HG03060 (cell line): ENCODE measurements around the gene PRDM11.

ENCODE experiments used
- ATAC-seq: cut with Tn5 transposase; IDR thresholded peaks from one replicate; pipeline ENCODE4 v1.9.1; 2021; ENCODE audit warnings: low read depth, moderate number of reproducible peaks; ENCODE audit not compliant: unreplicated experiment

The PRDM11 gene

GRCh38 chr11:45253640-45254039, 107.2 kb downstream of the PRDM11 start:
- ATAC-seq, result no peak

GRCh38 chr11:45254070-45254469, 107.6 kb downstream of the PRDM11 start:
- no peak for ATAC-seq

GRCh38 chr11:45258982-45259530, 112.6 kb downstream of the PRDM11 start:
- no peak for ATAC-seq

GRCh38 chr11:45259592-45259991, 113.2 kb downstream of the PRDM11 start:
- no peak for ATAC-seq

- no peak for ATAC-seq
These were observed 113.6 kb downstream of the PRDM11 start for GRCh38 chr11:45260071-45260470.

- ATAC-seq, result no peak
These were observed 116.5 kb downstream of the PRDM11 start for GRCh38 chr11:45262900-45263299.

- ATAC-seq, result no peak
These were observed 117.3 kb downstream of the PRDM11 start for GRCh38 chr11:45263773-45264172.

- ATAC-seq, result no peak
These were observed 118.5 kb downstream of the PRDM11 start for GRCh38 chr11:45264839-45265515.

GRCh38 chr11:45265969-45266675, 119.7 kb downstream of the PRDM11 start:
- no peak for ATAC-seq

- no peak for ATAC-seq
These were observed 120.2 kb downstream of the PRDM11 start for GRCh38 chr11:45266676-45267020.

- ATAC-seq, result no peak
These were observed 120.6 kb downstream of the PRDM11 start for GRCh38 chr11:45267052-45267451.

GRCh38 chr11:45267652-45268299, 121.3 kb downstream of the PRDM11 start:
- ATAC-seq, result no peak

- no peak for ATAC-seq
These were observed 123.2 kb downstream of the PRDM11 start for GRCh38 chr11:45269678-45270077.

GRCh38 chr11:45270946-45271716, 124.7 kb downstream of the PRDM11 start:
- no peak for ATAC-seq

GRCh38 chr11:45272701-45273100, 126.3 kb downstream of the PRDM11 start:
- ATAC-seq, result no peak

GRCh38 chr11:45273509-45273908, 127.1 kb downstream of the PRDM11 start:
- no peak for ATAC-seq

- ATAC-seq, result no peak
These were observed 127.8 kb downstream of the PRDM11 start for GRCh38 chr11:45274206-45274605.

- ATAC-seq, result no peak
These were observed 129.4 kb downstream of the PRDM11 start for GRCh38 chr11:45275828-45276227.

GRCh38 chr11:45278714-45279113, 132.3 kb downstream of the PRDM11 start:
- no peak for ATAC-seq

GRCh38 chr11:45279645-45280044, 133.2 kb downstream of the PRDM11 start:
- ATAC-seq, result no peak

GRCh38 chr11:45280449-45280848, 134.0 kb downstream of the PRDM11 start:
- no peak for ATAC-seq
